ENCODE measurements around the gene CLSTN2. TPM values are rescaled to one million over a fixed set of nuclear protein-coding genes. Genes with fewer than 3 reads are reported as not detected.

The CLSTN2 gene
- total RNA-seq, 1 donor from 2014 or later, result 3.9 TPM

DNA sequence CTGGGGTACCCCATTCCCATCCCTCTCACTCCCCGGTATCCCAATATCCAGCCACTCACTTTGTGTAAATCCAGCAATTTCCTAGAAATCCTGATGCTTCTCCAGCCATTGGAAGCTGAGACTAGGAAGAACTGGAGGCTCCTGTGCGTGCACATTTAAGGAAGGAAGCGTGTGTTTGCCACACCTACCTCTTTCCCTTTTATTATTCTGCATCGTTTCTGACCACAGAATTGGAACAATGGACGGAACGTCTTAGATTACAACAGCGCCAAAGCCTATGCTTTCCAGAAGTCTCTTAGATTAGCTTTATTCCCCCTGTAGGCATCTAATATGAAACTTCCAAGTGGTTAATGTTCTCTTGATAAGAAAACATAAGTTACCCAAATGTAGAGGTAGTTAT lies 508.1 kb downstream of the CLSTN2 start:
- intact Hi-C loops (cut with DNase I), result no loop called here
- DNase-seq (ENCODE audit: low spot score), result no peak

DNA sequence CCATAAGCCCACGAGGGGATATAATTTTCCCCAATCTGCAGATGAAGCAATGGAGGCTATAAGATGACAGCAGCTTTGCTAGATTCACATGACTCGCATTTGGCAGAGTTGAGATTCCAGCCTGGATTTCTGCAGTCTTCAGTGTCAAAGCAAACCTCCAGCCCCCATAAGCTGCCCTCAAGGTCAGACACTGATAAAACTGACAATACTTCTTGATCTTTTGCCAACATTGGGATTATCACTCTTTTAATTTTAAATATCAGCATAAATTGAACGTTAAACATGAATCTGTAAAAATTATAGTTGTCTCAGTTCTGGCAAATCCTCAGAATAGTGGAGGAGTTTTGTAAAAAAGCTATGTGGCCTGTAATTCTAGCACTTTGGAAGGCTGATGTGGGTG lies 508.8 kb downstream of the CLSTN2 start:
- intact Hi-C loops (cut with DNase I), result no loop called here
- no peak for DNase-seq (ENCODE audit: low spot score)

DNA sequence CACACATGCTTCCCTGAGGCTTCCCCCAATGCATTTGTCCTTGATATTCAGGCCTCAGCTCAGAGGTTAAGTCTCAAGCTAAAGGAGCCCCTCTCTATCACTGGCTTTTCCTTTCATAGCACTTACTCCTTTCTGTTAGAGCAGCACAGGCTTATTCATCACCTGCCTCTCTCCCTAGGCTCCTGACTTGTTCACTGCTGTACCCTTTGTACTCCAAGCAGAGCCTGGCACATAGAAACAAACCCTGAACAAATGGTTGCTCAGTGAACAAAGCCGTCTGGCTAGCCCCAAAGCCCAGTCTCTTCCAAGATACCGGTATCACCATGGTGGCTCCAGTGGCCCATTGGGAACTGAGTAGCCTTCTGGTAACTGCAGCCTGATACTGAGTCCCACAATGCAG lies 511.7 kb downstream of the CLSTN2 start:
- intact Hi-C loops (cut with DNase I), result no loop called here
- DNase-seq (ENCODE audit: low spot score), result no peak

DNA sequence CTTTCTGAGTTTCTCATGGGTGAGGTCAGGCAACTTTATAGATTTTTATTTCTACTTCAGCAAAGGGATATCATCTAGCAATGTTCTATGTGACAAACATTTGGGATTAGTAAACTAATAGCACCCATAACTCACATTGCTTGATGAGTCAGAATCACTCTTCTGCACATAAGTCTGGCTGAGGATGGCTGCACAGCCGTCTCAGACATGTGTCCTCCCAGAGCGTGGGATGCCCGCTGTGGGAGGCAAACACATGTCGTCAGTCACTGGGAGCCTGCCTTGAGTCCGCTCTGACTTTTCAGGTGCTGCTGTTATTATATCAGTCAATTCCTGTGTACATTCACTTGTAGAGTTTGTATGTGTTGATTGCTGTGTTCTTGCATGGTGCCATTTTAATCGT lies 512.2 kb downstream of the CLSTN2 start:
- intact Hi-C loops (cut with DNase I), result no loop called here
- no peak for DNase-seq (ENCODE audit: low spot score)

DNA sequence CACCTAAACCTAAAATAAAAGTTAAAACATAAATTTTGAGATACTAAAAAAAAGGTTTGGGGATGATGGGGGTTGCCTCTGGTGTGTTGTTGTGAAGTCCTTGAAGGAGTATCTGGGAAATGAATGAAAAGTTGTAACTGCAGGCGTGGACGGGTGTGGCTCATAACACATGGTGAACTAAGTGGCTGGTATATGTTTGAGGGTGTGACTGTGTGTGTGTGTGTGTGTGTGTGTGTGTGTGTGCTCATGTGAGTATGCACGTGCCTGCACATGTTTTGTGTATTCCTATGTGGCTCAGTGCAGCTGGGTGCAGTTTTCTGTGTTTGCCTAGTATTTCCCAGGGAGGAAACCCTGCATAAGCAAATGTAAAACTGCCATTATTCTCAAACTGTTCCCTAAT lies 513.0 kb downstream of the CLSTN2 start:
- intact Hi-C loops (cut with DNase I), result no loop called here
- no peak for DNase-seq (ENCODE audit: low spot score)

DNA sequence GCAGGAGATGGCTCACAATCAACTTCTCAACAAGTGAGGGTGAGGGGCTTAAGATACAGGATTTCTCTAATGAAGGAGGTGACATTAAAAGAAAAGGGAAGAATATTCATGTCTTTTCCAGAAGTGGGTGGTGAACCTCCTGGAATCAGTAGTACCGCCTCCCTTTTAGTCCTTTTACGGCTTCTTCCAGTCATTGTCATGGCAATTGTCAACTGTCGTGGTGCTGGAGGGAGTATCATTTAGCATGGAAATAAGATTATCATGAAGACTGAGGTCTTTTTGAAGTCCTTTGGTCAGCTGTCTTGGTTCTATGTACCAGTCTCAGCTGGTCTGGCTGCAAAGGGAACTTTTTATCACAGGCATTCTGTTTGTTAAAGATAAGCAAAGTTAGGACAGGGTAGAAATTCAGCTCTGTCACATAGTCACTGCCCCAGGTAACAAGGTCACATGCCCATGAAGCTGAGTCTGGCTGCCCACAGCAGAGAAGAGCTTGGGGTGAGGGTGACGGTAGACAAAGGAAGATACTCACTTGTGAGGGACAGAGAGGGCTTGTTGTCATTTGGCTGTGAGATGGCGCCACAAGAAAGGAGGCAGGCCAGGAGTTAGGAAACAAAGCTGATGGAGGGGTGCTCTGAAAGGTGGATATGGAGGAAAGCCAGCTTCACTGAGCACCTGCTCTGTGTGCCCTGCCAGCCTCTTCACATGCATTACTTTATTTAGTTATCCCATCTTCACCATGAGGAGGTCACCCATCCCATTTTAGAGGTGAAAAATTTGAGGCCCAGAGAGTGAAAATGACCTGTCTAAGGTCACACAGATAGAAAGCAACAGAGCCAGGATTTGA lies 514.6 kb downstream of the CLSTN2 start:
- no peak for DNase-seq (ENCODE audit: low spot score)
- intact Hi-C loops (cut with DNase I), result no loop called here

DNA sequence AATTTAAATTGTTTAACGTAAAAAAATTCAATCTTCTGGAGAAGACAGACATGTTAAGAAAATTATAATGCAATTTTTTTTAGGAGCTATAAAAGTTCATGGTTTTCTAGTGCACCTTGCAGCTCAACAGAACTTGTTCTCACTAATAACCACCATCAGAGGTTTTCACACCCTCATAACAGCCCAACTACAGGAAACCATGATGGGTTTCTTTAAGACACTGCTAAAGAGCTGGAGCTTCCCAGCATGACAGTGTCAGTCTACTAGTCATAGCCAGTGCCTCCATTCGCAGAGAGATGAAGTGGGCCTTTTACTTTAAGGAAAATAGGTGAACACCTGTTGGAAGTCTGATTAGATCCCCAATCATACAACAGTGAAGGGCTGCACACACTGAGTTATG lies 518.8 kb downstream of the CLSTN2 start:
- intact Hi-C loops (cut with DNase I), result no loop called here

DNA sequence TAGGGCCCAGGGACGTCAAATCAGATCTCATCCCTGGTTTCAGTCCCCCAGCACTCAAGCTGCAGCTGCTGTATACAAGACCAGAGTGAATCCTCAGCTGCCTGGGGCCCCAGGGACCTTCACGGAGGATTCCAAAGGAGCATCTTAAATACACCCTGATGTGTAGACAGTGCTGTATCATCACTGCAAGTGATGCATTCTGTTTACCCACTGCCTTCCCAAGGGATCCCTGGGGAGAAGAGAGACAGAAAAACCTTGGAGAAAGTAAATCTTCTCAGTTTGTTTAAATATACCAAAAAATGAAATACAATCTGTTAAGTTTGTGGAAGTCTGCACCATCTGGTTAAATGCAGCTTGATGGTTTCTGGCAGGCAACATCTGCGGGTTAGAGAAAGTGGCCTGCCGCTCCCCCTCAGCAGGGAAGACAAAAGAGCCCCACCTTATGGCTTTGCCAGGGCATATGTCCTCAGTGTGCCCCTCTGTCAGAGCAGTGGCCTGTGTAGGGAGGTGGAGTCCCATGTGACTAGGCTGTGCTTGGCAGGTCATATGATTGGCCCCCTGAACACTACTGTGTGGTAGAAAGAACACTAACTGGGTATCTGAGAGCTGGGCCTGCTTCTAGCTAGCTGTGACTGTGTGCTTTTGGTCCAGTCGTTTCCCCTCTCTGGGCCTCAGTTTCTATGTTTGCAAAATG lies 520.7 kb downstream of the CLSTN2 start:
- no peak for DNase-seq (ENCODE audit: low spot score)

More for the DNA sequence above, 518.8 kb downstream of the CLSTN2 start:
- no peak for DNase-seq (ENCODE audit: low spot score)

DNA sequence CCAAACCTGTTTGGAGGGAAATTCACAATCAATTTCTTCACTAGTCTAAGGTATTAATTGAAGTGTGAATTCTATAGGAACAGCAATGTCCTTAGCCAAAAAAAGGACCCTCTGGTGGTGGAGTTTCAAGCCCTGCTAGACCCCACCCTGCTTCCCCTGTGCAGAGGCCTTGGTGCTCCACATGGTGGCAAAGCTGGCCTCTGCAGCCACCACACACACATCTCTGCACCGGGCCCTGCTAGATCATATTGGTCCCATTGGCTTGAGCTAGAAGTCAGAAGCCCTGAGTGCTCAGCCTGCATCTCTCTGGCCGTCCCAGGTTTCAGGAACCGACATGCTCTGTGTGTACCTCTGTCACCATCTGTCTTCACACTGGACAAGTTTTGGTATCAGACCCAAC lies 522.0 kb downstream of the CLSTN2 start:
- no peak for DNase-seq (ENCODE audit: low spot score)
- intact Hi-C loops (cut with DNase I), result no loop called here

More for the DNA sequence above, 520.7 kb downstream of the CLSTN2 start:
- intact Hi-C loops (cut with DNase I), result no loop called here

DNA sequence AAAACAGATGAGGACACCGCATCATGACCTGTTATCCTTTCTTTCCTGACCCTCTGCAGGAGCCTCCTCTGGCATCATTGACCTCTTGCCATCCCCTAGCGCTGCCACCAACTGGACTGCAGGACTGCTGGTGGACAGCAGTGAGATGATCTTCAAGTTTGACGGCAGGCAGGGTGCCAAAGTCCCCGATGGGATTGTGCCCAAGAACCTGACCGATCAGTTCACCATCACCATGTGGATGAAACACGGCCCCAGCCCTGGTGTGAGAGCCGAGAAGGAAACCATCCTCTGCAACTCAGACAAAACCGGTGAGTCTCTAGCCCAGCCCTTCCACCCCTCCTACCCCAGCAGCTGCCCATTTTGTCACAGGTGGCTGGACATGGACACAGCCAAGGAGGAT lies 524.5 kb downstream of the CLSTN2 start:
- no peak for DNase-seq (ENCODE audit: low spot score)

DNA sequence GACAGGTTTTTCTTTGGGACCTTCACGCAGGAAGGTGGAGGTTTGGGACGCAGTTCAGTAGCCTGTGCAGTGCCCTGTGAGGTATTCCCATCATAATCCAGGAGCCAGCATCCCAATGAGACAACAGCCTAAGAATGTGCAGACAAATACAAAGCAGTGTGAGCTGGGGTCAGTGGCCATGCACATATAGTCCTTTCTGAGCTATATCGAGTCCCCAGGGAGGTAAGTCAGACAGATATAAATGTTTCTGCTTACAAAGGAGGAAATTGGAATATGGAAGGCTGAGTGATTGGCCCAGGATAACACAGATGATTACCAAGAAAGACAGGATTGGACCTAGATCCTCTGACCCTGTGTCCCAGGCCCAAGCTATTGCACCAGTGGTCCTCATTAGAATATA lies 526.3 kb downstream of the CLSTN2 start:
- no peak for DNase-seq (ENCODE audit: low spot score)
- intact Hi-C loops (cut with DNase I), result no loop called here

More for the DNA sequence above, 524.5 kb downstream of the CLSTN2 start:
- intact Hi-C loops (cut with DNase I), result no loop called here

DNA sequence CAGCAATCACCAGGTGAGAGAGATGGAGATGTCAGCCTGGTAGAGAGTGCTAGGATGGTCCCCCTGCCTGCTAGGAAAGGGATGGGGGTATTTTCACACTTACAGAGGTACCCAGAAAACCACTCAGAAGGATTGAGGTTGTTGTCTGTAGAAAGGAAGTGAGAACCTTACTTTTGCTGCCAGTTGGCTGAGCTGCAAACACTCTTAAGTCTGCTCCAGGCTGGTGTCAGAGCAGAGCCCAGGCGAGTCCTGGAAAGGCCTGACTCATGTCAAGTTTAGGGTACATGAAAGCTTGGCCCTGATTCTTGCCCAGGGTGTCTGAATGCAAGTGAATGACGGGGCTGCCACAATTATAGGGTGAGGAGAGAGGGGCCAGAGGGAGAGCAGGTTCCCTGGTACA lies 528.4 kb downstream of the CLSTN2 start:
- intact Hi-C loops (cut with DNase I), result no loop called here
- no peak for DNase-seq (ENCODE audit: low spot score)

DNA sequence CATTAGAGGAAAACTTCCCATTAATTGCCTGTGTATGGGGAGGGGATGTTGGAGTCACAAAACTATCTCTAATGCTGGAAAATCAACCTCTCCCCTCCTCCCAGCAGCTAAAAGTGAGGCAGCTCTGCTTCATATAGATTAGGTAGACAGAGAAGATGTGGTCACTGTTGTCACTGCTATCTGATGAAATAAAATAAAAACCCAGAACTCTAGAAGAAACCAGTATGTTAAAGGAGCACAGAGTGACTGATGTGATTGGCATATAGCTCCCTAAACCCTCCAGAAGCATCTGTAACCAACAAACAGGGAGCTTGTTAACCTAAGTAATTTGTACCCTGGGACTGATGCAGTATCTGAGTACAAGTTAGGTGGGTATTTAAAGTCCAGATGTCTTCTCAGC lies 531.0 kb downstream of the CLSTN2 start:
- intact Hi-C loops (cut with DNase I), result no loop called here

DNA sequence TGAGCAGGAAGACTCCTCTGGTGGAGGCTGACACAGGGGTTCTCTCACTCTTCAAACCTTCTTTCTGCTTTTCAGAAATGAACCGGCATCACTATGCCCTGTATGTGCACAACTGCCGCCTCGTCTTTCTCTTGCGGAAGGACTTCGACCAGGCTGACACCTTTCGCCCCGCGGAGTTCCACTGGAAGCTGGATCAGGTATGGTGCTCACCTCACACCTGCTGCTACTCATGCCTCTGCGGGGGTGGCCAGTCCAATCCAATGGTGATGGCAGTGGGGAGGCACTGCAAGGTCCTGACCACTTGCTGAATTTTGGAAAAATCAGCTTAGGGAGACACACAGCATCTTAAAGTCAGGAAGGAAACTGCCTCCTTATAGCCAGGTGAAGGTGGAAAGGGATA lies 531.5 kb downstream of the CLSTN2 start:
- no peak for DNase-seq (ENCODE audit: low spot score)
- intact Hi-C loops (cut with DNase I), result no loop called here

More for the DNA sequence above, 531.0 kb downstream of the CLSTN2 start:
- no peak for DNase-seq (ENCODE audit: low spot score)

DNA sequence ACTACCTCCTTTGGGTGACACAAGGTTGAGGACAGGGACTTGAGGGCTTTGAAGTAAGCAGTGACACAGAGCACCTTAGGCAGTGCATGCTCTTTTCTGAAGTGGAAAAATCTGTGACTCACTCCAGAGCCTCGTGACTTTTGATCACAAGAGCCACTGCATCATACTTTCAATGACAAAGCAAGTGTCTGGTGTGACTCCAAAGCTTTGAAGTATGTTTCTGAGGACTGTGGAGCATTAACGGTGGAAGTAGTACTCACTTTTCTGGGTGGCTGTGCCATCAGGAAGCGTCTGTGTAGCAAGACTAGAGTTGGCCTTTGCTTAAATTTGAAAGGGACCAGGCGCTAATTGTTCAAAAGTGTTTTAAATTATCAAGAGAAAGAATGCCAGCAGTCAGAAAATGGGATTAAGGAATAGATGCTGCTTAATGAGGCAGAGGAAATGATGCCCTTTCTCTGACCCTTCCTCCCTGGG lies 532.2 kb downstream of the CLSTN2 start:
- intact Hi-C loops (cut with DNase I), result no loop called here
- no peak for DNase-seq (ENCODE audit: low spot score)

DNA sequence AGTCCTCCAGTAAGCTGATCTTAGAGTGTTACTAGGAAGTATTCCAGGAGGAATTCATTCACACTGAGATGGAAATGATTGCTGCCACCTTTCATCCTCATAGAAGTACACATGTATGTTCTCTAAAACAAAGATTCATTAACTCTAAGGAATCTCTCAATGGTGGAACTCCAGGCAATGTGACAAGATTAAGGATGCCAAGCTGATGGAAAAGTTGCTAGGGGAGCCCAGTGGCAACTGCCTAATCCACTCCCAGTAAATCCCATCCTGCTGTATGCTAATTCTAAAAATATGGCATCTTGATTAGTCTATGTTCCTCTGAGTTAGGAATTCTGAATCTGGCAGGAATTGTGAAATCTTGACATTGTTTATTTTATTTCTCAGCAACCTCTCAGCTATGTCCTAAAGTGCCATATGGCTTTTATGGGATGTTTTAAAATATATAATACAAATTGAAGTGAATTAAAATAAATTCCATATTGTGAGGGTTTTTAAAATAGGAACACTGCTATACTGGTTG lies 532.9 kb downstream of the CLSTN2 start:
- intact Hi-C loops (cut with DNase I), result no loop called here
- DNase-seq (ENCODE audit: low spot score), result no peak

DNA sequence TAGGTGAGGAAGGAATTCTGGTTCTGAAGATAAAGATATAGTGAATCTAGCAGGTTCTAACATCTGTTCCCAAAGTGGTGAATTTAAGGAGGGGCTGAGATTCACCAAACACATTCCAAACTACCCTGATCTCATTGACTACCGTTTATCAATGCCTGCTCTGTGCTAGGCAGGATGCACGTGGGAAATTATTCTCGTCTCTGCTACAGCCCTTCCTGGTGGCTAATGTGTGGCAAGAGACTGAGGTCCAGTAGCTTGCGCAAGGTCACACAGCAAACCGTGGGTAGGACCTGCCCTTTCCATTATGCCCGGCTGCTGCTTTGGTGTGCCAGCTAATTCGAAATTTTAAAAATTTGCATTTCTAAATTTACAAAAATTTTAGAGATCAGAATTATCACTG lies 533.4 kb downstream of the CLSTN2 start:
- DNase-seq (ENCODE audit: low spot score), result no peak
- intact Hi-C loops (cut with DNase I), result no loop called here

DNA sequence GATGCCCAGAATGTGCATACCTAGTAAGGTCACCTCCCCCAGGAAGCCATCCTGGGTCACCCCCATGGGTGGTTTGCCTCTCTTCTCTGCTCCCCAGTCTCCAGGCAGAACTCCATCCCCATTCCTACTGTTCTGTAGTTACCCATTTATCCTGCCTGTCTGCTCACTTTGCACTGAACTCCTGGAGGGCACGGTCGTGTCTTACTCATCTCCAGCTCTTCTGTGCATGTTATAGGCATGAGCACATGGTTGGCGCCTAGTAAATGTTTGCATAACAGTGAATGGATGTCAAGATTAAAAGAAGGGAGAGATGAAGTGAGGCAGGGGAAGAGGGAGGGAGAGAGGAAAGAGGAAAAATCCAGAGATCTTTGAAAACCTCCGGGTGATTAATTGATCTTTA lies 534.5 kb downstream of the CLSTN2 start:
- intact Hi-C loops (cut with DNase I), result no loop called here
- no peak for DNase-seq (ENCODE audit: low spot score)

DNA sequence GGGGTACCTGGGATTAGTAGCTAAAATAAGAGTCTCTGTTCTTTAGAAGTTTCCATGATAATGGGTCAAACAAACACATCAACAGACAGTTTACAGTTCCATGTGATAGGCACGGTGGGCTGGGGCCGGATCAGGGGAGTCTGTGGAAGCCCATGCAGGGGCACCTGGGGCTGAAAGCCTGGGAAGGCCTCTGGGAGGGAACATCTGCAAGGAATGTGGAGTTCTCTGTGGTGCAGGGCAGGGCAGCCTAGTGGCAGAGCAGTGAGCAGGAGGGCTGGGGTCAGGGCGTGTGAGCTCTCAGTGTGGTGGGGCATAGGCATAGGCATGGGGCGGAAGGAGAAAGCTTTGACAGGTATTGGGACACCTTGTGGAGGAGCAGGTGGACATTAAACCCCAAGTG lies 535.2 kb downstream of the CLSTN2 start:
- DNase-seq (ENCODE audit: low spot score), result no peak
- intact Hi-C loops (cut with DNase I), result no loop called here

DNA sequence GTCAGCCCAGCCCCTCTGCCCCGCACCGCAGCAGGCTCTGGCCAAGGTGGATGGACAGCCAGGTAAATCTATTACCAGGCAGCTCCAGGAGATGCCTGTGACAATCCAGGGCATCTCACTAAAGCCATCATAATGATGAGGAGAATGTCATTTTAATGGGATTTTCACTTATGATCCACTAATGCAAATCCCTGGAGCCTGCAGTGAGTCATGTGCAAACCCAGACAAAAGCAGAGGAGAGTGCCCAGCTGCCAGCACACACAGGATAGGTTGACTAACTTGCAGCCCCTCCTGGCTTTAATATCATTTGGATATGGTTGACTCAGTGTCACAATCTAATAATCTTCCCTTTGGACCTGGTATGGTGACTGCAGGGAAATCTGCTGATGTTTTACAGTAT lies 536.0 kb downstream of the CLSTN2 start:
- DNase-seq (ENCODE audit: low spot score), result no peak
- intact Hi-C loops (cut with DNase I), result no loop called here
